Activated CD8-positive, alpha-beta memory T cell treated with anti-CD3 and anti-CD28 coated beads for 1 hour (primary cell): Measurements from ENCODE around the gene TMBIM1.
"Not testable (repeated sequence)": the region's sequence is repeated elsewhere in the genome, so short reads cannot be mapped to it uniquely, and the experiment has no call there.

ENCODE experiments used
- DNase-seq, 2 donors: peaks; one replicate each; pipeline ENCODE4 v3.0.0-alpha.2; 2020; ENCODE audit warnings: low read depth in 1 of 2; ENCODE audit errors: extremely low read depth in 1 of 2

TMBIM1 gene

GRCh38 chr2:218273214-218273907 is 18.9 kb downstream of the TMBIM1 start:
- DNase-seq: not testable (repeated sequence)

- peak; percentile 59 to 66 for DNase-seq
Measured at GRCh38 chr2:218272531-218273212, 19.6 kb downstream of the TMBIM1 start.

- no peak for DNase-seq
Measured at GRCh38 chr2:218271865-218272530, 20.3 kb downstream of the TMBIM1 start.

- no peak for DNase-seq
Measured at GRCh38 chr2:218271487-218271797, 20.9 kb downstream of the TMBIM1 start.

GRCh38 chr2:218270721-218271486 is 21.4 kb downstream of the TMBIM1 start:
- DNase-seq: no peak

- peak; percentile 99 to 100 for DNase-seq
Measured at GRCh38 chr2:218269900-218270720, 22.2 kb downstream of the TMBIM1 start, which contains the start of the genes AAMP and PNKD. AAMP (minus strand) TSS chr2:218270137; CDS start chr2:218270086, 51 bp downstream. PNKD (plus strand) TSS chr2:218270519; CDS start chr2:218270536, 17 bp downstream.

- no peak for DNase-seq
Measured at GRCh38 chr2:218267259-218267658, 25.0 kb downstream of the TMBIM1 start.

- no peak for DNase-seq
Measured at GRCh38 chr2:218266316-218266979, 25.9 kb downstream of the TMBIM1 start.

- no peak for DNase-seq
Measured at GRCh38 chr2:218265626-218266025, 26.7 kb downstream of the TMBIM1 start.

- no peak for DNase-seq
Measured at GRCh38 chr2:218264773-218265561, 27.3 kb downstream of the TMBIM1 start.

GRCh38 chr2:218263817-218264641 is 28.3 kb downstream of the TMBIM1 start:
- DNase-seq: no peak

- DNase-seq: no peak
Measured at GRCh38 chr2:218262631-218263586, 29.4 kb downstream of the TMBIM1 start.

GRCh38 chr2:218262237-218262600 is 30.1 kb downstream of the TMBIM1 start:
- no peak for DNase-seq

- no peak for DNase-seq
Measured at GRCh38 chr2:218261423-218262236, 30.7 kb downstream of the TMBIM1 start.

- DNase-seq: no peak
Measured at GRCh38 chr2:218260742-218261422, 31.4 kb downstream of the TMBIM1 start, which contains the start of gene GPBAR1. GPBAR1 (plus strand) TSS chr2:218261015; CDS start chr2:218262725, 1,710 bp downstream.
